H9 (cell line): Measurements from ENCODE around the gene CA7. TPM values are rescaled to one million over a fixed set of nuclear protein-coding genes. Genes with fewer than 3 reads are reported as not detected.

Source experiments
- DNase-seq: peaks from one replicate; pipeline ENCODE4 v3.0.0-alpha.2; 2017
- H2AFZ ChIP-seq: one replicate; pipeline ENCODE4 v1.6.1; 2013; ENCODE audit warnings: mild to moderate bottlenecking, low read length, control low read depth, moderate library complexity
- H2AK5ac ChIP-seq: 2 replicates; pipeline ENCODE4 v1.6.1; 2013; ENCODE audit warnings: low read length, control low read depth, mixed read lengths; ENCODE audit not compliant: insufficient read length
- H2BK120ac ChIP-seq: one replicate; pipeline ENCODE4 v1.6.1; 2013; ENCODE audit warnings: low read depth, mild to moderate bottlenecking, low read length, control low read depth, inconsistent platforms; ENCODE audit not compliant: poor library complexity, severe bottlenecking
- H2BK12ac ChIP-seq: 2 replicates; pipeline ENCODE4 v1.6.1; 2013; ENCODE audit warnings: low read length, control low read depth, mixed read lengths, low read depth; ENCODE audit not compliant: insufficient read length
- H2BK15ac ChIP-seq: 2 replicates; pipeline ENCODE4 v1.6.1; 2013; ENCODE audit warnings: low read depth, low read length, control low read depth
- H2BK20ac ChIP-seq: one replicate; pipeline ENCODE4 v1.6.1; 2013; ENCODE audit warnings: low read depth, mild to moderate bottlenecking, low read length, control low read depth, inconsistent platforms; ENCODE audit not compliant: poor library complexity, severe bottlenecking
- H2BK5ac ChIP-seq: 2 replicates; pipeline ENCODE4 v1.6.1; 2013; ENCODE audit warnings: low read length, control low read depth, mixed read lengths; ENCODE audit not compliant: insufficient read length
- H3K14ac ChIP-seq: 2 replicates; pipeline ENCODE4 v1.6.1; 2013; ENCODE audit warnings: low read length, control low read depth; ENCODE audit not compliant: insufficient read depth
- H3K18ac ChIP-seq: 2 replicates; pipeline ENCODE4 v1.6.1; 2013; ENCODE audit warnings: low read depth, mild to moderate bottlenecking, mixed read lengths, low read length, control low read depth; ENCODE audit not compliant: insufficient read length
- H3K23ac ChIP-seq: 2 replicates; pipeline ENCODE4 v1.6.1; 2013; ENCODE audit warnings: low read length, control low read depth, mixed read lengths, low read depth; ENCODE audit not compliant: insufficient read length
- H3K23me2 ChIP-seq: 2 replicates; pipeline ENCODE4 v1.6.1; 2013; ENCODE audit warnings: low read depth, mild to moderate bottlenecking, mixed read lengths, low read length, control low read depth; ENCODE audit not compliant: insufficient read length, poor library complexity, severe bottlenecking
- H3K27ac ChIP-seq: 2 replicates; pipeline ENCODE4 v1.5.1; 2013; ENCODE audit warnings: low read length, control low read depth, mixed read lengths, low read depth; ENCODE audit not compliant: insufficient read length
- H3K27me3 ChIP-seq: 2 replicates; pipeline ENCODE4 v1.6.1; 2013; ENCODE audit warnings: low read length, control low read depth, inconsistent platforms; ENCODE audit not compliant: insufficient read depth
- H3K4ac ChIP-seq: 2 replicates; pipeline ENCODE4 v1.6.1; 2013; ENCODE audit warnings: low read depth, mild to moderate bottlenecking, control low read depth, inconsistent platforms, low read length, moderate library complexity
- H3K4me1 ChIP-seq: 2 replicates; pipeline ENCODE4 v1.6.1; 2013; ENCODE audit warnings: low read length, control low read depth, inconsistent platforms; ENCODE audit not compliant: insufficient read depth
- H3K4me2 ChIP-seq: 2 replicates; pipeline ENCODE4 v1.6.1; 2013; ENCODE audit warnings: low read length, control low read depth, mixed read lengths; ENCODE audit not compliant: insufficient read length, insufficient read depth
- H3K56ac ChIP-seq: 2 replicates; pipeline ENCODE4 v1.6.1; 2013; ENCODE audit warnings: low read depth, mild to moderate bottlenecking, mixed read lengths, low read length, control low read depth; ENCODE audit not compliant: insufficient read length
- H3K79me1 ChIP-seq: 2 replicates; pipeline ENCODE4 v1.6.1; 2013; ENCODE audit warnings: low read depth, mild to moderate bottlenecking, moderate library complexity, low read length, control low read depth, inconsistent platforms; ENCODE audit not compliant: insufficient read depth, poor library complexity, severe bottlenecking
- H3K79me2 ChIP-seq: 2 replicates; pipeline ENCODE4 v1.6.1; 2013; ENCODE audit warnings: low read length, control low read depth, inconsistent platforms; ENCODE audit not compliant: insufficient read depth
- H3K9ac ChIP-seq: 2 replicates; pipeline ENCODE4 v1.6.1; 2013; ENCODE audit warnings: low read length, control low read depth, mixed read lengths; ENCODE audit not compliant: insufficient read length; ENCODE audit errors: extremely low read depth
- H3K9me3 ChIP-seq: one replicate; pipeline ENCODE4 v1.6.1; 2013; ENCODE audit warnings: low read depth, low read length, inconsistent platforms; ENCODE audit not compliant: control insufficient read depth
- H3T11ph ChIP-seq: one replicate; pipeline ENCODE4 v1.6.1; 2013; ENCODE audit warnings: mild to moderate bottlenecking, low read length, control low read depth, inconsistent platforms
- H4K20me1 ChIP-seq: one replicate; pipeline ENCODE4 v1.6.1; 2013; ENCODE audit not compliant: control insufficient read depth, insufficient read length, insufficient read depth
- H4K5ac ChIP-seq: 2 replicates; pipeline ENCODE4 v1.6.1; 2013; ENCODE audit warnings: low read depth, mild to moderate bottlenecking, mixed read lengths, low read length, control low read depth; ENCODE audit not compliant: insufficient read length
- H4K8ac ChIP-seq: replicated peaks from 2 replicates; pipeline ENCODE4 v1.6.1; 2013; ENCODE audit warnings: low read length, control low read depth, mixed read lengths, low read depth; ENCODE audit not compliant: insufficient read length
- H4K91ac ChIP-seq: 2 replicates; pipeline ENCODE4 v1.6.1; 2013; ENCODE audit warnings: low read depth, mild to moderate bottlenecking, moderate library complexity, mixed read lengths, low read length, control low read depth; ENCODE audit not compliant: insufficient read length
- H3K27ac Mint-ChIP-seq, 3 experiments: 2 replicates in 2 of 3; 3 replicates in 1 of 3; pipeline ENCODE4 v1.8.0; 2020 to 2021; ENCODE audit warnings: mixed read lengths in 3 of 3, mild to moderate bottlenecking in 1 of 3, moderate library complexity in 1 of 3
- H3K27me3 Mint-ChIP-seq: 2 replicates; pipeline ENCODE4 v1.8.0; 2021; ENCODE audit warnings: low read depth, mild to moderate bottlenecking, moderate library complexity, mixed read lengths
- H3K36me3 Mint-ChIP-seq, 3 experiments: 2 replicates in 2 of 3; 3 replicates in 1 of 3; pipeline ENCODE4 v1.8.0; 2020 to 2021; ENCODE audit warnings: low read depth in 3 of 3, mixed read lengths in 3 of 3; ENCODE audit not compliant: insufficient read depth in 1 of 3
- H3K4me1 Mint-ChIP-seq, 2 experiments: 2 replicates each; pipeline ENCODE4 v1.8.0; 2020; ENCODE audit warnings: mixed read lengths in 2 of 2
- H3K4me3 Mint-ChIP-seq, 2 experiments: 2 replicates in 1 of 2; 3 replicates in 1 of 2; pipeline ENCODE4 v1.8.0; 2020 to 2021; ENCODE audit warnings: mild to moderate bottlenecking in 2 of 2, mixed read lengths in 2 of 2, moderate library complexity in 1 of 2
- H3K9me3 Mint-ChIP-seq, 2 experiments: 2 replicates in 1 of 2; 3 replicates in 1 of 2; pipeline ENCODE4 v1.8.0; 2020; ENCODE audit warnings: mild to moderate bottlenecking in 2 of 2, mixed read lengths in 2 of 2, moderate library complexity in 1 of 2
- WGBS: extraction: QIAGEN DNeasy Blood & Tissue Kit; methylation state at CpG from one replicate; pipeline ENCODE4 v1.1.7; 2013; ENCODE audit warnings: missing lambda C conversion rate, low lambda C conversion rate, mixed read lengths; ENCODE audit not compliant: insufficient read length; ENCODE audit errors: extremely low coverage; 5-methylcytosine and 5-hydroxymethylcytosine counted together
- total RNA-seq: library from RNA; stranded (reverse); gene quantifications from 2 replicates; pipeline ENCODE4 v1.2.1, GENCODE V29; 2021
- TF ChIP-seq, protein P1 (sequence below): fragments of 200-600 bp; sonication (generic); conservative IDR thresholded peaks from 3 replicates; pipeline ENCODE4 v1.8.0; 2021; ENCODE audit warnings: antibody characterized with exemption, mild to moderate bottlenecking

Gene CA7
- total RNA-seq, 1 experiment from 2014 or later = 0.81 TPM

GRCh38 chr16:66902648-66903543, 58.7 kb downstream of the CA7 start:
- no peaks in the 10 kb centered on the region for H3K79me2 ChIP-seq
- Mint-ChIP-seq H3K27me3 (peaks cover 13% of the 10 kb centered on the region), H3K4me1 (peaks cover 8 to 18% of the 10 kb centered on the region in 2 experiments; a peak in 3 of 4 replicates), H3K36me3 (no peaks in the 10 kb centered on the region), H3K27ac (no peak overlapping the region), H3K9me3 (no peaks in the 10 kb centered on the region), H3K4me3 (no peak overlapping the region)
- H4K91ac ChIP-seq = no peak overlapping the region
- no peak overlapping the region for H2BK5ac ChIP-seq
- no peaks in the 10 kb centered on the region for H4K20me1 ChIP-seq
- no peak overlapping the region for H2BK120ac ChIP-seq
- no peaks in the 10 kb centered on the region for H3K4me1 ChIP-seq
- DNase-seq = no peak
- TF ChIP-seq, protein P1, sequence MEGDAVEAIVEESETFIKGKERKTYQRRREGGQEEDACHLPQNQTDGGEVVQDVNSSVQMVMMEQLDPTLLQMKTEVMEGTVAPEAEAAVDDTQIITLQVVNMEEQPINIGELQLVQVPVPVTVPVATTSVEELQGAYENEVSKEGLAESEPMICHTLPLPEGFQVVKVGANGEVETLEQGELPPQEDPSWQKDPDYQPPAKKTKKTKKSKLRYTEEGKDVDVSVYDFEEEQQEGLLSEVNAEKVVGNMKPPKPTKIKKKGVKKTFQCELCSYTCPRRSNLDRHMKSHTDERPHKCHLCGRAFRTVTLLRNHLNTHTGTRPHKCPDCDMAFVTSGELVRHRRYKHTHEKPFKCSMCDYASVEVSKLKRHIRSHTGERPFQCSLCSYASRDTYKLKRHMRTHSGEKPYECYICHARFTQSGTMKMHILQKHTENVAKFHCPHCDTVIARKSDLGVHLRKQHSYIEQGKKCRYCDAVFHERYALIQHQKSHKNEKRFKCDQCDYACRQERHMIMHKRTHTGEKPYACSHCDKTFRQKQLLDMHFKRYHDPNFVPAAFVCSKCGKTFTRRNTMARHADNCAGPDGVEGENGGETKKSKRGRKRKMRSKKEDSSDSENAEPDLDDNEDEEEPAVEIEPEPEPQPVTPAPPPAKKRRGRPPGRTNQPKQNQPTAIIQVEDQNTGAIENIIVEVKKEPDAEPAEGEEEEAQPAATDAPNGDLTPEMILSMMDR = no peak
- H3K23me2 ChIP-seq = no peaks in the 10 kb centered on the region
- H3K4me2 ChIP-seq = no peak overlapping the region
- no peaks in the 10 kb centered on the region for H3K9me3 ChIP-seq
- no peaks in the 10 kb centered on the region for H3K79me1 ChIP-seq
- H3K14ac ChIP-seq = no peak overlapping the region
- no peak overlapping the region for H2AK5ac ChIP-seq
- H2AFZ ChIP-seq = no peak overlapping the region
- no CpG with 5 or more reads among the region's 14 CpGs for WGBS
- H2BK15ac ChIP-seq = no peak overlapping the region
- H3K18ac ChIP-seq = no peak overlapping the region
- no peak overlapping the region for H2BK12ac ChIP-seq
- no peak overlapping the region for H3K4ac ChIP-seq
- H3K23ac ChIP-seq = no peak overlapping the region
- no peak overlapping the region for H3K9ac ChIP-seq
- H3K56ac ChIP-seq = no peak overlapping the region
- no peak overlapping the region for H4K8ac ChIP-seq
- H3K27me3 ChIP-seq = no peaks in the 10 kb centered on the region
- no peak overlapping the region for H2BK20ac ChIP-seq
- H3K27ac ChIP-seq = no peak overlapping the region
- H3T11ph ChIP-seq = no peak overlapping the region
- H4K5ac ChIP-seq = no peak overlapping the region

Other genes with a start within 250 kb of the CA7 start
- gene CMTM3, start 239.7 kb upstream of the CA7 start, total RNA-seq = 39.2 and 41.0 TPM in 2 replicates
- gene CMTM4, start 147.7 kb upstream of the CA7 start, total RNA-seq = 39.8 and 40.5 TPM in 2 replicates
- gene DYNC1LI2, start 92.8 kb upstream of the CA7 start, total RNA-seq = 94.2 and 100 TPM in 2 replicates
- gene TERB1, start 42.8 kb upstream of the CA7 start, total RNA-seq = not detected in 2 replicates
- gene NAE1, start 13.4 kb upstream of the CA7 start, total RNA-seq = 131 and 144 TPM in 2 replicates
- 22.0 and 23.1 TPM in 2 replicates for gene PDP2, start 36.1 kb downstream of the CA7 start, total RNA-seq
- gene CDH16, start 74.5 kb downstream of the CA7 start, total RNA-seq = not detected in 2 replicates
- gene RRAD, start 81.1 kb downstream of the CA7 start, total RNA-seq = 0.44 and 0.72 TPM in 2 replicates
- 83.0 and 85.7 TPM in 2 replicates for gene CIAO2B, start 90.0 kb downstream of the CA7 start, total RNA-seq
- gene CES2, start 91.1 kb downstream of the CA7 start, total RNA-seq = 25.8 and 28.2 TPM in 2 replicates
- gene CES3, start 116.9 kb downstream of the CA7 start, total RNA-seq = 3.4 and 3.7 TPM in 2 replicates
- 1.8 and 1.9 TPM in 2 replicates for gene CES4A, start 144.2 kb downstream of the CA7 start, total RNA-seq
- gene CBFB, start 184.7 kb downstream of the CA7 start, total RNA-seq = 76.3 and 84.3 TPM in 2 replicates